ENCODE results near the gene CCDC106. TPM values are rescaled to one million over a fixed set of nuclear protein-coding genes. Genes with fewer than 3 reads are reported as not detected.

CCDC106 gene
- total RNA-seq, 1 experiment from 2014 or later: 17.4 TPM

GRCh38 chr19:55606471-55606787 is 41.6 kb upstream of the CCDC106 start:
- ChIA-PET POLR2A (interaction anchor here (0.5 to 2.8 kb wide), 6 partner anchors 18 to 130 kb away, joined by 4 to 22 read pairs (median 6); partner anchors contain the start of genes ZNF628 and ZNF784), CTCF (interaction anchor here (0.6 to 3.0 kb wide), 17 partner anchors 18 to 641 kb away, joined by 3 to 30 read pairs (median 5); partner anchors contain the start of genes ISOC2 and ZNF784)
- BruUV-seq (replicated peaks): no TSS peak
- no peaks in the 10 kb centered on the region for H3K27me3 ChIP-seq (replicated peaks; ENCODE audit: control insufficient read depth, insufficient read depth, low read length)
- peak overlapping the region; percentile 87 for H3K4me3 ChIP-seq (ENCODE audit: low read depth, low read length)
- DNase-seq: no peak
- TF ChIP-seq, protein P1, sequence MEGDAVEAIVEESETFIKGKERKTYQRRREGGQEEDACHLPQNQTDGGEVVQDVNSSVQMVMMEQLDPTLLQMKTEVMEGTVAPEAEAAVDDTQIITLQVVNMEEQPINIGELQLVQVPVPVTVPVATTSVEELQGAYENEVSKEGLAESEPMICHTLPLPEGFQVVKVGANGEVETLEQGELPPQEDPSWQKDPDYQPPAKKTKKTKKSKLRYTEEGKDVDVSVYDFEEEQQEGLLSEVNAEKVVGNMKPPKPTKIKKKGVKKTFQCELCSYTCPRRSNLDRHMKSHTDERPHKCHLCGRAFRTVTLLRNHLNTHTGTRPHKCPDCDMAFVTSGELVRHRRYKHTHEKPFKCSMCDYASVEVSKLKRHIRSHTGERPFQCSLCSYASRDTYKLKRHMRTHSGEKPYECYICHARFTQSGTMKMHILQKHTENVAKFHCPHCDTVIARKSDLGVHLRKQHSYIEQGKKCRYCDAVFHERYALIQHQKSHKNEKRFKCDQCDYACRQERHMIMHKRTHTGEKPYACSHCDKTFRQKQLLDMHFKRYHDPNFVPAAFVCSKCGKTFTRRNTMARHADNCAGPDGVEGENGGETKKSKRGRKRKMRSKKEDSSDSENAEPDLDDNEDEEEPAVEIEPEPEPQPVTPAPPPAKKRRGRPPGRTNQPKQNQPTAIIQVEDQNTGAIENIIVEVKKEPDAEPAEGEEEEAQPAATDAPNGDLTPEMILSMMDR (IDR thresholded peaks at IDR 0.05; ENCODE audit: insufficient read depth in 1 of 2, low read depth in 1 of 2, low read length in 1 of 2, severe bottlenecking in 1 of 2, unreplicated experiment in 1 of 2): no peak
- Mint-ChIP-seq H3K36me3 (ENCODE audit: insufficient read depth, unreplicated experiment) (peaks cover 32% of the 10 kb centered on the region), H3K4me3 (ENCODE audit: unreplicated experiment) (peak overlapping the region; percentile 86), H3K27me3 (ENCODE audit: insufficient read depth, unreplicated experiment) (no peaks in the 10 kb centered on the region), H3K9me3 (ENCODE audit: unreplicated experiment) (no peaks in the 10 kb centered on the region), H3K27ac (ENCODE audit: unreplicated experiment) (peak overlapping the region; percentile 88), H3K4me1 (ENCODE audit: low read depth, unreplicated experiment) (peaks cover 12% of the 10 kb centered on the region)
- H3K4me1 ChIP-seq: peaks cover 6% of the 10 kb centered on the region; the same call in 1 of the 2 replicates
- intact Hi-C loops (cut with micrococcal nuclease; ENCODE audit: unreplicated experiment): loop anchor here (1.0 kb wide), 3 partner anchors 18 to 89 kb away; partner anchors contain the start of gene ZNF784
- no peaks in the 10 kb centered on the region for H3K36me3 ChIP-seq (ENCODE audit: control insufficient read depth, insufficient read depth, low read length)
- no peaks in the 10 kb centered on the region for H3K9me3 ChIP-seq

- Mint-ChIP-seq H3K4me3 (ENCODE audit: unreplicated experiment) (peak overlapping the region; percentile 86), H3K27ac (ENCODE audit: unreplicated experiment) (peak overlapping the region; percentile 88), H3K36me3 (ENCODE audit: insufficient read depth, unreplicated experiment) (peaks cover 32% of the 10 kb centered on the region), H3K4me1 (ENCODE audit: low read depth, unreplicated experiment) (peaks cover 12% of the 10 kb centered on the region), H3K27me3 (ENCODE audit: insufficient read depth, unreplicated experiment) (no peaks in the 10 kb centered on the region), H3K9me3 (ENCODE audit: unreplicated experiment) (no peaks in the 10 kb centered on the region)
- intact Hi-C loops (cut with micrococcal nuclease; ENCODE audit: unreplicated experiment): loop anchor here (1.0 kb wide), 3 partner anchors 17 to 90 kb away; partner anchors contain the start of gene ZNF784
- no peak for DNase-seq
- H3K4me3 ChIP-seq (ENCODE audit: low read depth, low read length): no peak overlapping the region
- POLR2A ChIA-PET: interaction anchor here (0.7 to 2.8 kb wide), 4 partner anchors 18 to 93 kb away, joined by 4 to 22 read pairs (median 12); partner anchors contain the start of gene ZNF784
- H3K9me3 ChIP-seq: no peaks in the 10 kb centered on the region
- H3K27me3 ChIP-seq (replicated peaks; ENCODE audit: control insufficient read depth, insufficient read depth, low read length): no peaks in the 10 kb centered on the region
- H3K4me1 ChIP-seq: peaks cover 6% of the 10 kb centered on the region; the same call in 1 of the 2 replicates
- H3K36me3 ChIP-seq (ENCODE audit: control insufficient read depth, insufficient read depth, low read length): no peaks in the 10 kb centered on the region
- TSS peak; percentile 25 for BruUV-seq (replicated peaks)
- CTCF ChIA-PET: interaction anchor here (0.6 to 3.0 kb wide), 16 partner anchors 17 to 641 kb away, joined by 3 to 30 read pairs (median 6); partner anchors contain the start of genes ISOC2 and ZNF784
- TF ChIP-seq, protein P1 (IDR thresholded peaks at IDR 0.05; ENCODE audit: insufficient read depth in 1 of 2, low read depth in 1 of 2, low read length in 1 of 2, severe bottlenecking in 1 of 2, unreplicated experiment in 1 of 2): no peak
Measured at GRCh38 chr19:55606817-55607216, 41.2 kb upstream of the CCDC106 start.

- no peak for DNase-seq
- Histone ChIP-seq H3K36me3 (ENCODE audit: control insufficient read depth, insufficient read depth, low read length) (no peaks in the 10 kb centered on the region), H3K27me3 (replicated peaks; ENCODE audit: control insufficient read depth, insufficient read depth, low read length) (no peaks in the 10 kb centered on the region), H3K4me1 (peaks cover 6% of the 10 kb centered on the region; the same call in 1 of the 2 replicates), H3K4me3 (ENCODE audit: low read depth, low read length) (no peak overlapping the region), H3K9me3 (no peaks in the 10 kb centered on the region)
- ChIA-PET CTCF (no interaction called here), POLR2A (no interaction called here)
- Mint-ChIP-seq H3K27ac (ENCODE audit: unreplicated experiment) (no peak overlapping the region), H3K36me3 (ENCODE audit: insufficient read depth, unreplicated experiment) (peaks cover 31% of the 10 kb centered on the region), H3K27me3 (ENCODE audit: insufficient read depth, unreplicated experiment) (no peaks in the 10 kb centered on the region), H3K4me1 (ENCODE audit: low read depth, unreplicated experiment) (peaks cover 12% of the 10 kb centered on the region), H3K9me3 (ENCODE audit: unreplicated experiment) (no peaks in the 10 kb centered on the region), H3K4me3 (ENCODE audit: unreplicated experiment) (no peak overlapping the region)
- TF ChIP-seq, protein P1 (IDR thresholded peaks at IDR 0.05; ENCODE audit: insufficient read depth in 1 of 2, low read depth in 1 of 2, low read length in 1 of 2, severe bottlenecking in 1 of 2, unreplicated experiment in 1 of 2): no peak
- intact Hi-C loops (cut with micrococcal nuclease; ENCODE audit: unreplicated experiment): no loop called here
- no TSS peak for BruUV-seq (replicated peaks)
Measured at GRCh38 chr19:55609326-55609725, 38.7 kb upstream of the CCDC106 start.
